HG03457 (cell line): Measurements from ENCODE around the gene NMD3.
"Not testable (repeated sequence)": the region's sequence is repeated elsewhere in the genome, so short reads cannot be mapped to it uniquely, and the experiment has no call there.

Experiments
- ATAC-seq: cut with Tn5 transposase; IDR thresholded peaks from one replicate; pipeline ENCODE4 v1.9.1; 2021; ENCODE audit warnings: moderate number of reproducible peaks; ENCODE audit not compliant: unreplicated experiment

NMD3 gene

DNA sequence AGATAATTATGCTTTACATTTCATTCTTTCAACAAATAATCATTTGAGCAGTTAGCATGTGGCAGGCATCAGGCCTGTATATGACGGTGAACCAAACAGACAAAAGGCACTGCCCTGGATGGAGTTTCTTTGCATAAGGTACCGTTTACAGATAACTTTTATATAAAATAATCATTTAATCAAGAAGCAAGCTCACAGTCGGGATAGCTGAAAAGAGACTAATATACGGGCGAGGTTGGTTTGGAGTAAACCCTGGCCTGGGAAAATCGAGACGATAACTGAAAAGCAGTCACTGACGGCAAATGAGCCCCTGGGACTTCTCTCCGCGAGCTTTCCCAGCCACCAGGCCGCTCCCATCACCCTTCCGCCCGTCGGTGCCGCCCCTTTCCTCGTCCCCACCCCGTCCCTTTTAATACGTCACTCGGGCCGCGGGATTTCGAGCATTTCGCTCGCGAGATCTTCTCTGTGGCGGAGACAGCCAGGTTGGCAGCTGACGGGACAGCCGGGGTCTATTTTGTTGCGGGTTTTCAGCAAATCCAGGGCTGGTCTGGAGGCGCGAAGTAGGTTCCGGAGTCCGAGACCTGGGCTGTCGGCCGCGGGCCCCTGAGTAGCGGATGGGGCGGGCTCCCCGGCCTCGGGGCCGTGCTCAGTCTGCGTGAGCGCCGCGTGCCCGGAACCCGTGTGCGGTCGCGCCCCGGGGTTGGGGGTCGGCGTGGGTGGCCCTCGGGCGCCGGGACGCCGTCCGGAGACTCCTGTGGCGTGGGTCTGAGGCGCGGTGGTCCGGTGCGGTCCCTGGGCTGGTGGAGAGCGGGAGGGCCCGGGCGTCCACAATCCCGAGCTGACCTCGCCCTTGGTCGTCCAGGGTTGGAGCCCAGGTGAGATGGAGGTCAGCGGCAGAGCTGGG, at the start of gene NMD3:
Gene NMD3 (plus strand): TSS at position 462 of the 904 bp plus-strand sequence. CDS start 703 bp downstream, outside the sequence.
- ATAC-seq, result peak; percentile 99

DNA sequence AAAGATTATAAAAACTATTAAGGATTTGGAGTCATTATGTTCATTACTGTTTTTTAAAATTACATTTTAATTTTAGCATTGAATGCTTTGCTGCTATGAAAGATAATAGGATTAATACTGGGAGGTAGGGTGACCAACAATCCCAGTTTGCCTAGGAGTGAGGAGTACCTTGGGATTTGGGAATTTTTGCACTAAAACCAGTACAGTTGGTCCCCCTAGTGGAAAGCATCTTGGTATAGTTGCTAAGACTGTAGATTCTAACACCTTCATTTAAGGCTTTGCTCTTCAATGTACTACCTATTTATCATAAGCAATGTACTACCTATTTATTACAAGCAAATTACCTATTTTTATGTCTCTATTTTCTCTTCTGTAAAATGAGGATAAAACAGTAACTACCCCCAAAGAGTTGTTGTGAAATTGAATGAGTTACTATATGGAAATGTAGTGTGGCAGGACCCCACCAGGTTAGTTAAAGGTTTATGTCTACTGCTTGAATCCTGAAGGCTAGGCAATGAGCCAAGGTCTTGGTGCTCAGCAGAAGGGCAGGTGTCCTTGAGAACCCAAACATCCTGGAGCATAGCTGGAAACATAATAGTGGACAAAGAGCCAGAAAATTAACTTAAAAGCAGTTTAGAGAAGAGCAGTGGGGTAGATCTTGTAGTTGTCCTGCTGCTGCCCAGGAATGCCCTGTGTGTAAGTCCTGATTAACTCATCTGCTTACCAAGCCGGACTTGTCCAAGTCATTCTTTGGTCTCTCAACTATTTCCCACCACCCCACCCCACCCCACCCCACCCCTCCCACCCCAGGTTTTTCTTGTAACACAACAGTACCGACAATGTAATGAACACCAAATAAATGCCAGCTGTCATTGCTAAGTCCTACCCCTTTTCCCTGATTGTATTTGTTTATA, 49.2 kb upstream of the NMD3 start:
- no peak for ATAC-seq

DNA sequence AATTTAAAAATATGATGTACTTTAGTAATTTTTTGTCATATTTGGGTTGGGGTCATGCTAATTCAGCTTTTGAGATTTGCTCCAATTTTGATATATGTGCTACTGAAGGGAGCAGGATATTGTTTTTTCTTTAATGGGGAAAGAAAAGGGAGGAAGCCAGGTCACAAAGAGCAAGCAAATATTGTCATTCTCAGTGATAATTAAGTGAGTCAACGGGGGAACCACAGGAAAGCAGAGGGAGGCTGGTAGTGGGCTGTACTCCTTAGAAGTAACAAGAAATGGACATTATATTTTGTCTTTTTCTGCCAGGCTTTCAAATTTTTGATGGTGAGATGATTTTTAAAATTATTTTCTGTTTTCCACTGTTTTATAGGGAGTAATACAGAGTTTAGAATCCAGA, 45.6 kb upstream of the NMD3 start:
- no peak for ATAC-seq

DNA sequence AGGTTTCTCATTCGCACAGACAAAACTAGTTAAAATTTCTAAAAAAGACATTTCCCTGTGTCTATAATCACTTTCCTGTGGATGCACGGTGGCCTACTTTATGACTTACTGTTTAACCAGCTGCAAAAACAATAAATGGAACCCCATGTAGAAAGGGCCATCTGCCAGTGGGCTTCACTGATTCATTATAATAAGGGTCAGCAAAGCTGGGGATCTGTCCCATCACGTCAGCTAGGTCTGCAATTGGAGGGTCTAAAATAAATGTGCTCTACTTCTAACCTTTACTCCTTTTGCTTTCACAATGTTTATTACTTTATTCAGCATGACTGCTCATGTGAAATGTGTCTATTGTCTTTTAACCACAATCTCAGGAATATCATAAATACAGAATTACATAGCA, 43.1 kb upstream of the NMD3 start:
- ATAC-seq, result no peak

DNA sequence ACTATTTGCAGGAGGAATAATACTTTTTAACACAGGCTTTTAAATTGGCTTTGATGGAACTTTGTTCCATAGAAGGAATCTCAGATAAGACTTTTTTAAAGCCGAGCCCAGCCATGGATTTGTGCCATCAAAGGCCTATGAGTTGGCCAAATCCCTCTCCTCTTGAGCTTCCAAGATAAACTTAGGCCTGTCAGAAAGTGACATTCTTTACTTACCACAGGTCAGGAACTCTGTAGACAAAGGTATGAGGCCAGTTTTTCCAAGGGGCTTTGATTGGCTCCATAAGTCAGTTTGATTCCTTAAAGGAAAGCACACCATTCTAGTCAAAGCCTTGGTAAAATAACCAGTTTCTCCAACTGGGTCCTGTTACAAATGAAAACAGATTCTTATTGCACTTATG, 39.7 kb upstream of the NMD3 start:
- not testable (repeated sequence) for ATAC-seq

DNA sequence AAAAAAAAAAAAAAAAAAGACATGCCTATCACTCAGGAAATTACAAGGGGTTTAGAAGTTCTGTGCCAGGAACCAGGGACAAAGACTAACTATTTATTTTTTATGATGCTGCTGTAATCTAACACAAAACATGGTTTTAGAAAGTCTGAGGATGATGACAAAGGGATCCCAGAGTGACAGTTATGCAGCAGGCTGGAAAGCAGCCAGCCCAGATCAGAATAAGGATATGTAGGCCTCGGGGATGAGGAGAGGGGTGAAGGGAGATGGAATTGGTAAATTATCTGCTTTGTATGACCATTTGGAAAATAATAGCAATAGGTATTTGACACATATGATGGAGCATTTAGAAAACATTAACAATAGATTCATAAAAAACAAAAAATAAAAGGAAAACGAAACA, 34.1 kb upstream of the NMD3 start:
- ATAC-seq, result no peak

DNA sequence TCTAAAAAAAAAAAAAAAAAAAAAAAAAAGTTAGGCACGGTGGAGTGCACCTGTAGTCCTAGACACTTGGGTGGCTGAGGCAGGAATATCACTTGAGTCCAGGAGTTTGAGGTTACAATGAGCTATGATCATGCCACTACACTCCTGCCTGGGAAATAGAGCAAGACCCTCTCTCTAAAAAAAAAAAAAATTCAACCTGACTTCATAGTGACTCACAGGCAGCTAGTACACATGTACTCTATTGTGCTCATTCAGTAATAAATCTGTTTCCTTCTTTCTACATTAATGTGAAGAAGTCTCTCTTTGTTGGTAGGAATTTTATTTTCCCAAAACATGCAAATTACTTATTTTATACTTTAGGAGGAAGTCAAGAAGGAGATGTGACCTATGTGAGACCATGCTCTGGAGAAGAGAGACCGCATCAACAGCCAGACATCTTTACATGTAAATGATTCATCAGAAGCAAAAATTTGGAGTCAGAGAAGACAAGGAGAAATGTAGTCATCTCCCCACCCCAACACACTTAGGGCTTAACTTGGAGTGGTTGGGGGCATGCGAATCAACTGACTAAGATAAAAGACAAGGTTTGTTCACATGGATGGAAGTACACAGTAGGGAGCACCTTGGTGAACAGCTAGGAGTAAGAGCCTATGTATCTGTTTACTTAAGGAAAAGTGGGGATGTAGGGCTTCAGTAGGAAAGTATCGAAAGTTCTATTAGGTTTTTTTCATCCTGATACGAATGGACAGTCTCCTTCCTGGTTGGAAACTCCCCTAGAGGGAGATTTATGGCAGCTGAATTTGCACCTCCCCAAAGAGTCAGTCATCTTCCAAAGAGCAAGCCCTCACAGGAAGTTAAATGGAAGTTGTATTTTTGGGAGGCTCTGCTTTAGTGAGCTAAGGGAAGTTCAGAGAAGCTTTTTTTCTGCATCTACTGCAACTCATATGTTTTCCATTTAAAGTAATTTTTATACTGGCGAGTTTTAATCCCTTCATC, 23.0 kb upstream of the NMD3 start:
- ATAC-seq, result no peak

DNA sequence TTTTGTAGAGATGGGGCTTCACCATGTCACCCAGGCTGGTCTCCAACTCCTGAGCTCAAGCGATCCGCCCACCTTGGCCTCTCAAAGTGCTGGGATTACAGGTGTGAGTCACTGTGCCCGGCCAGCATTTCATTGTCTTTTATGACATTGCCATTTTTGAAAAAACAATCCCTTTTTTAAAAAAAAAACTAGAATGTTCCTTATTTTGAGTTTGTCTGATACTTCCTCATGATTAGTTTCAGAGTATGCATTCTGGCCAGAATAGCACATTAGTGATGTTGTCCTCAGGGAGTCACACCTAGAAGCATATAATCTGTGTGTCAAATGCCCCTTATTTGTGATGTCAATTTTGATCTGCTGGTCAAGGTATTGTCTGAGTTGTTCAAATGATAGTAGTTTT, 21.2 kb upstream of the NMD3 start:
- ATAC-seq, result no peak

DNA sequence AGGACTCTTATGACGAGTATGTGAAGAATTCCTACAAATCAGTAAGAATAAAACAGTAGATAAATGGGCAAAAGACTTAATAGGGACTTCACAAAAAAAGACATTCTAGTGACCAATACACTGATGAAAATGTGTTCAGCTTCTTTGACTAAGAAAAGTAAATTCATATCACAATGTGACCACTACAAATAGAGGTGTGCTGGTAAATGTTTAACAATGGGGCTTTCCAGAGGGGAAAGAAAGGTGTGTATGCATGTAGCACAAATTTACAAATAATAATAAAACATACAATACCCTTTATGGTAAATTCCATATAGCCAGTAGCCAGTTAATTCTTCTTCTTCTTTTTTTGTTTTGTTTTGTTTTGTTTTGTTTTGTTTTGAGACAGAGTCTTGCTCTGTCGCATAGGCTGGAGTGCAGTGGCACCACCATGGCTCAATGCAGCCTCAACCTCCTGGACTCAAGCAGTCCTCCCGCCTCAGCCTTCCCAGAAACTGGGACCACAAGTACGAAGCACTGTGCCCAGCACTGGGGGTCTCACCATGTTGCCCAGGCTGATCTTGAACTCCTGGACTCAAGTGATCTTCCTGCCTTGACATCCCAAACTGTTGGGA, 17.5 kb upstream of the NMD3 start:
- peak; percentile 94 for ATAC-seq

DNA sequence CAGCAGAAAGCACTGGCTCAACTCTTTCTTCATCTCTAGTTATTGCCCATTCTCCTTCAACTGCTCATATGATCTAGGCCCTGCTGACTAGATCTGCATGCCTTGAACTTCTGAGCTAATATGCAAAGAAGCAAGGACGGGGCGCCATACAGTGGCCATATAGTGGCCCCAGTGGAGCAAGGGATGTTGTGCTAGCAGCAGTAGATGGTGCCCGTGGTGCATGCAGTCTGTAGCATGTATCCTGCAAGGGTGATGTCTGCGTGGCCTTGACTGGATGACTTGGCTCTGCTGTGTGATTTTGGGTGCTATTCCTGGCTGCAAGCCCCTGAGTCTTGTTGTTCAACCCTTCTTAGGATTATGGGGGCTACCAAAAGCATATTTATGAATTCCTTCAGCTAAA, 12.2 kb upstream of the NMD3 start:
- no peak for ATAC-seq

DNA sequence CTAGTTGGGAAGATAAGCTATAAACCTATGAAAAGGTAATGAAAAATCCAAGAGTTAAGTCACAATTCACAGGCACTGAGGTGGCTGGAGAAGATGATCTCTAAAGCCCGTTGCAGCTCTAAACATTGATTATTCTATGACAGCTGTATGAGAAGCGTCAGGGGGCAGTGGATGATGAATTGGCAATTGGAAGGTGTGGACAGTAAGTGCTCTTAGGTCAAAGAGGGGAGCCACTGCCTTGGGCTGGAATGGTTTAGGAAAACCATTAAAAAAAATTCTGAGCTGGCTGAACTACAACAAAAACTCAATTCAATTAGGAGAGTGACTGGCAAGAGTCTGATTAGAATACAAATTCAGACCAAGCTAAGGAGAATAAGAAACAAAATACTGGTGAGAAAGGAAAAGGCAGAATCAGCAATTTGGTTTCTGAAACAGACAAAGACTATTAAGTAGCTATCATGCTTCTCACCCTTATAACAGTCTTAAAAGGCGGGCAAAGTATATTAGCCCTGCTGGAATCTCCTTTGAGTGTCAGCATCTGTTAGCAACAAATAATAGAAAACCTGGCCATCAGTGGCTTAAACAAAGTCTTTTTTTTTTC, 8.8 kb upstream of the NMD3 start:
- ATAC-seq, result no peak

DNA sequence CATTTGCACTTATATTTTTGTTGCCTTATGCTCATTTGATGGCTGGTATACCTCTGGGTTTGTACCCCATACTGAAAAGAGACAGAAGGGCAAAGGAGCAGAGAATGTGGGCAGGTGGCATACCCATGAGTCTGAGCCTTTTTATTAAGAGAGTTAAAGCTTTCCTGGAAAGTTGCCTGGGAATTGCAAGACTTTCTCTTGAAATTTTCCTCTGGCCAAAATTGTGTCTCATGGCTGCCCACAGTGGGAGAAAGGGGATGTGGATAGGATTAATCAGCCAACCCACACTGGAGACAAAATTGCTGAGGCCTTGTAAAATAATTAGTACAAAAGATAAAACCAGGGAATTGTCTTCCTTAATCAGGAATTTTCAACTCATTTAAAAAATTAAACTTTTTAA, 8.2 kb upstream of the NMD3 start:
- no peak for ATAC-seq

DNA sequence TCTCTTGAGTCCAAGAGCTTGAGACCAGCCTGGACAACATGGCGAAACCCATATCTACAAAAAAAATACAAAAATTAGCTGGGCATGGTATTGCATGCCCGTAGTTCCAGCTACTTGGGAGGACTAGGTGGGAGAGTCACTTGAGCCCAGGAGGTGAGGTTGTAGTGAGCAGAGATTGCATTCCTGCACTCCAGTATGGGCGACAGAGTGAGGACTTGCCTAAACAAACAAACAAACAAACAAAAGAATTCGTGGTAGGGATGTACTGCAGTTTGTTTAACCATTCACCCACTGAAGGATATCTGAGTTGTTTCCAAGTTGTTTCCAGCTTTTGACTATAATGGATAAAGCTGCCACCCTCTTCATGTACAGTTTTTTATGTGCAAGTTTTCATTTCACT, 7.5 kb upstream of the NMD3 start:
- ATAC-seq, result no peak

DNA sequence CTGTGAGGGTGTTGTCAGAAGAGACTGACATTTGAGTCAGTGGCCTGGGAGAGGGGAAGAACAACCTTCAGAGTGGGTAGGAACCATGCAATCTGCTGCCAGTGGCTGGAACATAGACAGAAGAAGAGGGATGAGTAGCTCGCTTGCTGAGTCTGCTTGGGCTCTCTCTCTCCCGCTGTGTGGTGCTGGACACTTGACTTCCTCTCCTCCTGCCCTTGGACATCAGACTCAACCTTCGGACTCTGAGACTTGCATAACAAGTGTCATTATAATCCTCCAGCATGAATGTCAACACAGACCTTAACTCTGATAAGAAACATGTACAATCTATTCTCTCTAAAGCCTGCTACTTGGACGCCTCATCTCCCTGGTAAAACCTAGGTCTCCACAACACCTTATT, 5.9 kb upstream of the NMD3 start:
- ATAC-seq, result no peak

DNA sequence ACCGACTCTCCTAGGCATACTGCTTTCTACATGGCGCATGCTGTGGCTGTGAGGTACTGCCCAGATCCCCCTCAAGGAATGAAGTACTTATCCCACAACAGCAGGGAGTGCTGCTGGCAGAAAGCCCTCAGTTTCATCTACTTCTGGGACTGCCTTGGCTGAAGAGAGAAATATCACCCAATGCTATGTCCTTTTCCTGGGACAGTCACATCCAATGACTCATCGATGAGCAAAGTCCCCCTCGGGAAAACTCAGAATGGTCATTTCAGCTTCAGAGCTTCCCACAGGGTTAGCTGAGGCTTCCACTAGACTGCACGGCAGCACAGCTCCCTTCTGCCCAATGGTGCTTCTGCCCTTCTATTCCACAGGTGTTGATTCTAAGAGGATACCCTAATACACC, 3.6 kb upstream of the NMD3 start:
- ATAC-seq, result no peak

DNA sequence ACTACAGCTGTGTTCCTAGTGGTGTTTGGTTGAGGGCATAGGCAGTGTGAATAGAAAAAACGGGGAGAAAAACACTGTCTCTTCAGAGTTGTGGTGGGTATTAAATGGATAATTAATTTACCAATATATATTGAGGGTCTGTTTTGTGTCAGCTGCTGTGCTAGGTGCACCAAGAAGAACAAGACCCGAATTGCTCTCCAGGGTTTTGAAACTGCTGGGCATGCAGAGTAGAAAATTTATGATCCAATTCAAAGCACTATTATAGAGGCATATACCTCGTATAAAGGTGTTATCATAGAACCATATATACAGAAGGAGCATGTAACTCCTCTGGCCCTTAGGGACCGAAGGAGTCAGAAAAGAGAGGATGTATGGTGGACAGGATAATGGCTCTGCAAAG, 1.6 kb upstream of the NMD3 start:
- ATAC-seq, result no peak

DNA sequence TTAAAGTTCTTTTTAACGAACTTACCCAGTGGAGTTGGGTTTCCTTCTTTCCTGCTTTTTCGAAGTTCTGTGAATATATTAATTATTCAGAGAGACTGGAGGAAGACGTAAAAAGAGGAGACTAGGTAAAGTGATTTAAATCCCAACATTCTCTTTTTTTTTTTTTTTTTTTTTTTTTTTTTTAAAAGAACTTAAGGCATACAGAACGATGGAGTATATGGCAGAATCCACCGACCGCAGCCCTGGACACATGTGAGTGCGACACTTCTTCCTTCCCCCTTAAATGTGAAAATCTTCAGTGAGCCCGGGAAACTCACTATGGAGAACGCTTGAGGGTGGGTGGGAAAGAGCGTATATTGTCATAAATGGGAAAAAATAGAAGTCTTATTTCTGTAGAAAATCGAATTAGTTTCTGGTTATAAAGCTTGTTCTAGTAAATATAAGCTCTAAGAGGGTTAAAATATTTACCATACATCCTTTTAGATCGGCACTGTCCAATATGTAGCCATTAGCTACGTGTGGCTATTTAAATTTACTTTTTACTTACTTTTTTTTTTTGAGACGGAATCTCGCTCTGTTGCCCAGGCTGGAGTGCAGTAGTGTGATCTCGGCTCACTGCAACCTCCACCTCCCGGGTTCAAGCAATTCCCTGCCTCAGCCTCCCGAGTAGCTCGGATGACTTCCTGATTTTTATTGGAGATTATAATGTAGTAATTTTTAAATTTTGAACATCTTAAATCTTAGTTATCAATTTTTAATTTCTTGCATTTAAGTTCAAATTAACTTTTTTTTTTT, 892 bp downstream of the NMD3 start:
- no peak for ATAC-seq

DNA sequence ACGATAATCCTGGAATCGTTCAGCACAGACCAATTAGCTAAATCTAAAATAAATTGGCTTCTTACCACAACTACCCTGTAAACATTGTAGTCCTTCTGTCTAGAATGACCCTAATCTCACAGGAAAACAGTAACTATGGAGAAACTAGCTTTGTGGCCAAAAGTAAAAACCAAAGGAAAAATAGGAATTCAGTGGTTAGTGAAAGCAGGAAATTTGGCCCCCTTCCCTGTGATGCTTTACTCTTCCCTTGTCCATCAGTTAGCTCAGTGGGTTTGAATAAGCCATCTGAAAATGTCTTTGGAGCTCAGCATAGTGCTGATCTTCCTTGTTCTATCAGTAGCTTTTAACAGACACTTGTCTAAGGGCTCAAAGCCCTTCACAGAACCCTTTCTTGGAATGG, 1.6 kb downstream of the NMD3 start:
- ATAC-seq, result no peak

DNA sequence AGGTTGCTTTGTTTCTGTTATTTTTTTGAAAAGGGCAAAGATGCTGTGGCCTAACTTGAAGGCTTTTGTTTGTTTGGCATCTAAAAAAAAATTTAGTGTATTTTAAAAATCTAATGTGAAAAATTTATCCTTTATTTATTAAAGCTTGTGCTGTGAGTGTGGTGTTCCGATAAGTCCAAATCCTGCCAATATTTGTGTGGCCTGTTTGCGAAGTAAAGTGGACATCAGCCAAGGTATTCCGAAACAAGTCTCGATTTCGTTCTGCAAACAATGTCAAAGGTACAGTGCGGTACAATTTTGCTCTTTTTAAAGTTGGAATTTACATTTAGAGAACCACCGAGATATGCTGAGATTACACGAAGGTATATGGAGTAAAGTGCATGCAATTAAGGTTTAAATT, 3.7 kb downstream of the NMD3 start:
- ATAC-seq, result no peak
